Astrocyte (in vitro differentiated cells and primary cell): ENCODE measurements around the gene SUZ12.
"Not testable (repeated sequence)": the region's sequence is repeated elsewhere in the genome, so short reads cannot be mapped to it uniquely, and the experiment has no call there.

Source experiments
- CTCF ChIP-seq: IDR thresholded peaks from 2 replicates; pipeline ENCODE4 v1.5.1; 2011; ENCODE audit warnings: low read depth, mild to moderate bottlenecking, inconsistent platforms, low read length, moderate library complexity; ENCODE audit not compliant: insufficient read depth
- EZH2 ChIP-seq: IDR thresholded peaks from 2 replicates; pipeline ENCODE4 v1.6.1; 2012; ENCODE audit warnings: mild to moderate bottlenecking, low read length, inconsistent platforms; ENCODE audit not compliant: insufficient read depth

- not testable (repeated sequence) for TF ChIP-seq CTCF, EZH2
Measured at GRCh38 chr17:31937926-31938641, 1.3 kb downstream of the SUZ12 start.
